Islet of Langerhans (tissue), 1 donor: ENCODE results near the gene RELL1.

Source experiments
- FAIRE-seq: peaks from one replicate; lab custom pipeline; 2011; peaks lifted over from hg19 to GRCh38; lab: Jason Lieb, UNC

Gene RELL1

DNA sequence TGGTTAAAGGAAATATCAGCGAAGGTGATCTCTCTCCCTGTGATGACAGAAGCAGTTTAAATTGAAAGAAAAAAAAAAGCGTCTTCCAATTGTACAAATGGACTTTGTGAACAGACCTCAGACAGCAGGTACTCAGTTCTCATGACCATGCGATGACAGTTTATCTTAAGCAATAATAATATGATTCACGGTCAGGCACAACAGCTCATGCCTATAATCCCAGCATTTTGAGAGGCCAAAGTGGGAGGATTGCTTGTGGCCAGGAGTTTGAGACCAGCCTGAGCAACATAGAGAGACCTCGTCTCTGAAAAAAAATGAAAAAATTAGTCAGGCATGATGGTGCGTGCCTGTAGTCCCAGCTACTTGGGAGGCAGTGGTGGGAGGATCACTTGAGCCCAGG is 51.0 kb downstream of the RELL1 start:
- no peak for FAIRE-seq

DNA sequence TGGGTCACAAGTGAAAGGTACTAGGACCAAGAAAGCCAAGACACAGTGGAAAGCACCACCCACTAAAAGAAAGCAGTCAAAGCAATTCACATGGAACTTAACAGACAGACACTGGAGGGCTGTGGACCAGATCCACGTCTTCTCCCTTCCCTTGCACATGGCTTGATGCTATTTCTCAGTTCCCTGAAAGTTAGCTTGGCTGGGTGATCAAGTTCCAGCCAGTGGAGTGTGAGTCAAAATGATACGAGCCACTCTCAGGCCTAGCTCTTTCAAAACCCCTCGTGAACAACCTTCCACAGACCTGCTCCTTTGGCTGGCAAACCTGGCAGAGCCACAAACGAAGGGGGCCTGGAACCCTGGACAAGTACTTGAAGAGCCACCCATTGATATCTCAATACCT is 52.0 kb downstream of the RELL1 start:
- no peak for FAIRE-seq

DNA sequence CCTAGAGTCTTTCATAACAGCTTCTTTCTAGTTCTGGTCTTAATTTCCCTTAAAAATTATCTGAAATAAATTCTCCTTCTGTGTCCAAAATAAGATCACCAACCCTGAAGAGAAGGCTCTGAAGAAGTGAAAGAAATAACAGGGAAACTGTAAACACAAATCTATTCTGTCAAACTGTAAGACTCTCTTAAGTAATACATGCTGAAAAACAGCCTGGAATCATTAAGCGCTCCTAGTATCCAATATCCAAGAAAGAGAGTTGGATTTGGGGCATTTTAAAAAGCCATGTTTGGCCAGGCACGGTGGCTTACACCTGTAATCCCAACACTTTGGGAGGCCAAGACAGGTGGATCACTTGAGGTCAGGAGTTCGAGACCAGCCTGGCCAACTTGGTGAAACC is 53.3 kb downstream of the RELL1 start:
- FAIRE-seq = no peak

DNA sequence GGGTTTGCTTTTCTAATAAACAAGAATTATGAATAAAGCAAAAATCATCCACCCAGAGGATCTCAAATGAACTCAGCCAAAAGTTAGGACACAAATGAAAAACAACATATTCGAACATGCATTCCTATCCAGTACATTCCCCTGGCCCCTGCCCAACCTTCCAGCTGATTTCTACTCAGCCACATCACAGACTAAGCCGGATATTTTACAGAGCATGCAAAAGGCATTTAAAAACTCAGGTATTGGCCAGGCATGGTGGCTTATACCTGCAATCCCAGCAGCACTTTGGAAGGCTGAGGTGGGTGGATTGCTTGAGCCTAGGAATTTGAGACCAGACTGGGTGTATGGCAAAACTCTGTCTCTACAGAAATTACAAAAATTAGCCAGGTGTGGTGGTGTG is 54.6 kb downstream of the RELL1 start:
- no peak for FAIRE-seq

DNA sequence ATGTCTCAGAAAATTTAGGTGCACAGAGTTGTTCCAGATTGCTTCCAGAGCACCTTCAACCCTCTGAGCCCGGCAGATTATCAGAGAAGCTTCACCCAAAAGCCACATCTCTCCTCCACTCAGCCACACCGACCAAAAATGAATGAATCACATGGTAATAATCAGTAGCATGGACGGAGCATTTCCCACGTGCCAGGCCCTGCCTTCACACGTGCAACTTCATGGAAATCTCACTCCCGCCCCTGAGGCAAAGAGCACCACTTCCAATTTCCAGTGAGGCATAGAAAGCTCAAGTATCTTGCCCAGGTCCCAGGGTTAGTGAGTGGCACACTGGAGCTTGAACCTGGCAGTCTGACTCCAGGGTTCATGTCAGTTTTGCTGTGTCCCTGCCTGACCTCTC is 56.5 kb downstream of the RELL1 start:
- FAIRE-seq = no peak

DNA sequence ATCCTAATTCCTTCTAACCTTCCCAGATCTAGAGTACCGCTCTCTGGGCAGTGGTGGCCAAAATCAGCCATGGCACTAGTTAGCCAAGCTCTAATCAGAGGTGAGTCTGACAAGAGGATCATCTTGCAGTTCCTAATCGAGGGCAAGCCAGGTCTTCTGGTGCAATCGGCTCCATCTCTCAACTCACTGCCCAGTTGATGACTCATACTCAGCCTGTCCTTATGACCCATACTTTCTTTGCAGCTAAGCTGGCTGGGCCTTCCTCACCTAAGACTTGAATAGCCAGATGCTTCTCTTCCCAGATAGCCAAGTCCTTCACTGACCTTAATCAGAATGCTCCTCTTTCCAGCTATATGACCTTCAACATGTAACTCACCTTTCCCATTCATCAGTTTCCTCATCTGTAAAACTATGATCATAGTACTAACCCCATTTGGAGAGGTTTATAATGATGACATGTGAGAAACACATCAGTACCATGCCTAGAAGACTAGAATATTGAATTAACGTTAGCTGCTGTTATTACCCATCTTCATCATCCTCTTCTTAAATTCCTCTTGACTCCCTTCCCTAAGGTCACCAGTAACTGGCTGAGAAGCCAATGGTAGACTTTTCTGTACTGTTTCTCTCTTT is 57.1 kb downstream of the RELL1 start:
- no peak for FAIRE-seq

DNA sequence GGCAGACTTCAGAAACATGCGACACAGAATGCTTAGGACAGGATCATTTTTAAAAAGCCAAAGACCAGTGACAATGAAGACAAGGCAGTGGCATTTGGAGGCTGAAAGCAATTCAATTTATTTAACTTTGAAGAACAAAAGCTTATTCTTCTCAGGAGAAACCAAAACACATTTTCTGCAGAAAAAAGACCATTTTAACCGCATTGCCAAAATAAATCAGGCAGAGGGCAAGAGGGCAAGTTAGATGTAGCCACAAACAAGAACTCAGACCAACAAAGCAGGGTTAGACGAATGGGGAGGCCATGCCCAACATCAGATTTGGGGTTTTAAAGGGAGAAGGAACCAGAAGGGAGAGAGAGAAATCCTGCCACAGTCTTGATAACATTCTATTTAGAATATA is 58.9 kb downstream of the RELL1 start:
- FAIRE-seq = no peak

DNA sequence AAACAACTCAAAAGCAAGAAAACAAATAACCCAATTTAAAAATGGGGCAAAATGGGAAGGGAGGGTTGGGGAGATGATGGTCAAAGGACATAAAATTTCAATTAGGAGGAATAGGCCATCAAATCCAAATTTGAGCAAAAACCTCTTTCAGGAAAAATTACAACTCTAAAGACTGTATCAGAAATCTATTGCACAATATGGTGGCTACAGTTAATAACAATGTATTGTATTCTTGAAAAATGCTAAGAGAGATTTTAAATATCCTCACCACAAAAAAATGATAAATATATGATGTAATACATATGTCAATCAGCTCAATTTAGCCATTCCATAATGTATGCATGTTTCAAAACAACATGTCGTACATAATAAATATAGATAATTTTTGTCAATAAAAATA is 60.7 kb downstream of the RELL1 start:
- no peak for FAIRE-seq

DNA sequence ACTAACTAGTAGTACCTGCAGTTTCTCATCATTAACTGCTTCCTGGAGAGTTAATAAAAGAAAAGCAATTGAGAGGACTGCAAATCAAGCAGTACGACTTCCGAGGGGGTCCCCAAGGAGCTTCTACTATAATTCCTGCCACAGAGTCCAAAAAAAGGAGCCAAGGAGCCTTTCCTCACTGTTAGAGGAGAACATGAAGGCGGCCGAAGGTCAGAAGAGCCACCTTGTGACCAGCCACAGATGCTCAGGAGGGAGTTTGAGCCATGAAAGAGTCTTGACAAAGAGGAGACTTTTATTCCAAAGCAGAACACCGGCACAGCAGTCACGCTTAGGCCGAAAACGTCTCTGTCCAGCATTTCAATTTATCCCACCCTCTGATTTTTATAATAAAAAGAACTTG is 62.2 kb downstream of the RELL1 start:
- FAIRE-seq = no peak

DNA sequence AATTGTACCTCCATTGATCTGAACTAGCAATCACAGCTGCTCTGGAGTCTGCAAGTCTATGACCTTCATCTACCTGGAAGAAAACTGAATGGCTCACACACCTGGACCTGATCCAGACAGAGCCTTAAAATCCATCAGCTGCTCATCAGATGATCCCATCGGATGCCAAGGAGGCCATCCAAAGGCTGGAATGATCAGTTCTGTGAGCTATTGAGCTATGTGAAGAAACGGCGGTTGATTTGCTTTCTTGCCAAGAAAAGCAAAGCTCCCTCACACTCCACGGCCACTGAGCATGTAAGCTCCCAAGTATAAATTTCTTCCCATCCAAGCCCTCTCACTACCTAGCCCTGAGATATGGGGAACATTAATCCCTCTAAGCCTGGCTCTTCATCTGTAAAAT is 63.1 kb downstream of the RELL1 start:
- no peak for FAIRE-seq

DNA sequence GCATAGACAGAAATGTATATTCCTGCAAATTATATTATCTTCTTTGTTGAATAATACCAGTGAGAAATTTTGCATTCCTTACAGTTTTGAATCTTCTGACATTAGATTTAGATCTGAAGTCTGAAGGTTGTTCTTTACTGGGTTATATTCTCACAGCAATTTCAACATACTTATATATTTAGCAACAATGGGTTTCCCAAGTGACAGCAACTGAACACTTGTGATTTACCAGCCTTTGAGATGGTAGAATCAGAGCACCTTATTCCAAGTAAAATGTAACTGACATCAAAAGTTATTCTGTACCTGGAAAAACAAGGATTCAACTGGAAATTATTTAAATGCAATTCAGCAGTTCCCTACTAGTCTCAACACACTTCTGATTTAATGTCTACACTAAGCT is 66.0 kb downstream of the RELL1 start:
- FAIRE-seq = no peak

DNA sequence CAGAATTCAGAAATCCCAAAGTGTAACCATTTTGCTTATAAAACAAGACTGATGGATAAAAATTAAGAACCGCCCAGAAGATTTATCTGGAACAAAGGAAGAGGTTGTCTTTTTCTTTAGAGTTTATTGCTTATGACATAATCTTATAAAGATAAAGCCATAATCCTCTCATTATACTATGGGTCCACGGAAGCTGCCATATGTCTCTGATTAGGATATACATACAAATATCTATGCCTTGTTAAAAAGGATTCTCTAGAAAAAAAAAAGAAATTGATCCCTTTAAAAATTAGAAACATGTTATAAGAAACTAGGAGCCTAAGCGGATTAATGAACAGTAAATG is 70.5 kb downstream of the RELL1 start:
- no peak for FAIRE-seq

DNA sequence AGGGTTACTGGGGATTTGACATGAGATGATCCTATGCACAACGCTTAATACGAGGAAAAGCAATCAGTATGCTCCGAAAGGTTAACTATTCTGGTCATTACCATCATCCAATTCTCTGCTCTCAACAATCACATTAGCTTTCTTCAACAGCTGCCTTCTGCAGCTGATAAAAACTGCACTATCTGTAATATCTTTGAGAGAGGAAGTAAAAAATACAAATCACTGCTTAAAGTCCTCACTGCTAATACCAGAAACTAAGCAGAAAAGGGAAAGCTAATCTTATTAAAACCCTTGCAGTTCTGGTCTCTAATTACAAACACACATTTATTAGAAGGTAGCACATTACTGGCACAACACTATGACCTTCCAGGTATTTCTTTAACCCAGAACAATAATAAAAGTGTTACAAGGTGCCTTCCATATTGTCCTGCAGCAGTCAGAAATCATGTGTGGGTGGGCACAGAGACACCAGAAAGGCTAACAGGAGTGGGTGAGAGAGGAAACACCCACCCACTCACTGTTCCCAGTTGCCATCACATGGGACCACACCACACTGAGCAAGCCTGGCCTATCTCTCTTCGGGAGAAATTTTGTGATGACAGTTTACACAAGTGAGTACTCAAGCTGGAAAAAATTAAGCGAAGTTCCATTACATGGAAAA is 71.0 kb downstream of the RELL1 start:
- no peak for FAIRE-seq

DNA sequence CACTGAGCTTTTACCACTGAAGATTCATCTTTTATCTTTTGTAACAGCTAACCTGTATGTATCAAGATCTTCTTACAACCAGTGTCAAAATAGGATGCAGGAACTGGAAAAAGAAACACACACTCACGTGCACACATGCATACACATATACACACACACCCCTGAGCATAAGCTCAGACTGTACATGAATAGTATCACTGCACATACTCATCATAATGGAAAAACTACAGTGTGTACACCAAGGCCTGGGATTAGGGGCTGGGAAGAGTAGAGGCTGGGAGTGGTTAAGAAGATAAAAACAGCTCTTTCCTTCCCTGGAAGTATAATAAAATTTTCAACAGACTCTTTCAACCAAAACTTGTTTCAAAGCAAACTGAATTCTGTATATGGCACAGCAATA is 73.4 kb downstream of the RELL1 start:
- FAIRE-seq = no peak

DNA sequence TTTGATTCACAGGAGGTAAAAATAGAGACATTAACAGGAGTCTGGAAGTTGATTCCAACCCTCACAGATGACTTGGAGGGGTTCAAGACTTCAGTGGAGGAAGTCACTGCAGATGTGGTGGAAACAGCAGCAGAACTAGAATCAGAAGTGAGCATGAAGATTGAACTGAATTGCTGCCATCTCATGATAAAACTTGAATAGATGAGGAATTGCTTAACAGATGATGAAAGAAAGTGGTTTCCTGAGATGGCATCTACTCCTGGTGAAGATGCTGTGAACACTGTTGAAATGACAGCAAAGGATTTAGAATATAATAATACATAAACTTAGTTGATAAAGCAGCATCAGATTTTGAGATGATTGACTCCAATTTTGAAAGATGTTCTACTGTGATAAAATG is 76.5 kb downstream of the RELL1 start:
- FAIRE-seq = no peak

DNA sequence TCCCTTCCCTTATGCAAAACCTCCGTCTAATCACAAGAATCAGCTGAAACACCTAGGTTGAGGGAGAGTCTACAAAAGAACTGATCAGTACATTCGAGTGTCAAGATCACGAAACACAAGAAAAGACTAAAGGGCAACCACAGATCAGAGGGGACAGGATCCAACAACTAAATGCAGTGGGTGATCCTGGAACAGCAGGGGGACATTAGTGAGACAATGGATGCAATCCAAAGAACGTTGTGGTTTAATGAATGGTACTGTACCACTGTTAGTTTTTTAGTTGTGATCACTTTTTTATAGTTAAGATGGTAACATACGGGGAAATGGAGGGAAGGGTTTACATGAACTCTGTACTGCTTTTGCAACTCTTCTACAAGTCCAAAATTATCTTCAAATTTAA is 79.2 kb downstream of the RELL1 start:
- FAIRE-seq = no peak

DNA sequence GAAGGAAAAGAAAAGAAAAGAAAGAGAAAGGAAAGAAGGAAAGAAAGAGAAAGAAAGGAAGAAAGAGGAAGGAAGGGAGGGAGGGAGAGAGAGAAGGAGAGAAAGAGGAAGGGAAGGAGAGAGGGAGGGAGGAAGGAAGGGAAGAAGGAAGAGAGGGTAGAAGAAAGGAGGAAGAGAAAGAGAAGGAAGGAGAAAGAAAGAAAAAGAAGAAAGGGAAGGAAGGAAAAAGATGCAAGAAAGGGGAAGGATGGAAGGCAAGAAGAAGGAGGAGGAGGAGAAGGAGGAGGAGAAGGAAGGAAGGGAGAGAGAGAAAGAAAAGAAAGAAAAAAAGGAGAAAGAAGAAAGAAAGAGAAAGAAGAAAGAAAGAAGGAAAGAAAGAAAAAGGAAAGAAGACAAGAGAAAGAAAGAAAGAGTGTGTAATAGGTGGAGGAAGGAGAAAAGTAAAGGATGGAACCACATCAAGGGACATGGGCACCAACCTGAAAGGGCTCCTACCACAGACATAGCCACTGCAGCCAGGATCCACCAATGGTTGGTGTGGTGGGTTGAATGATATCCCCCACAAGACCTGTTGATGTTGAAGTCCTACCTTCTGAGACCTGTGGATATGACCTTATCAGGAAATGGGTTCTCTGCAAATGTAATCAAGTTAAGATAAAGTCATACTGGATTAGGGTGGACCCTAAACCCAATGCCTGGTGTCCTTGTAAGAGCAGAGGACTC is 80.2 kb downstream of the RELL1 start:
- FAIRE-seq = no peak

DNA sequence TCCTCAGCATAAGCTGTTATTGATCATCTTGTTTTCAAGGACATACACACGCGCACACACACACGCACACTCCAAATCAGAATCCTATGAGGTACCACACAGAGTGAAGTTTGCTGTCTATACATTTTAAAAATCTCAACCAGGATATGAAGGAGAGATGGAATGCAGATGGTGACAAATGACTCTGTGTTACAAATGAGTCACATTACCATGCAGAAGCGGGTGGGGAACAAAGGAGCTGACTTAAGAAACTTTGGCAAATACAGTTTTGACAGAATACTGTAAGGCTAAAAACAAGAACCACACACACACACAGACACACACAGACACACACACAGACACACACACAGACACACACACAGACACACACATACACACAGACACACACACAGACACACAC is 81.7 kb downstream of the RELL1 start:
- no peak for FAIRE-seq

DNA sequence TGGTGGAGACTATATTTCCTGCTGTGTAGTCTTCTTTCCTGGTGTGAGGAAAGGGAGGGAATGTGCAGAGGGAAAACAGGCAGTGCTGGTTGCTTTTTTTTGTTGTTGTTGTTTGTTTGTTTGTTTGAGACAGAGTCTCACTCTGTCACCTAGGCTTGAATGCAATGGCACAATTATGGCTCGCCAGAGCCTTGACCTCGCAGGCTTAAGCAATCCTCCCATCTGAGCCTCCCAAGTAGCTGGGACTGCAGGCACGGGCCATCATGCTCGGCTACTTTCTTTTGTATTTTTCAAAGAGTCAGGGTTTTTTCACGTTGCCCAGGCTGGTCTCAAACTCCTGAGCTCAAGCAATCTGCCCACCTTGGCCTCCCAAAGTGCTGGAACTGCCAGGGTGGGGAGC is 82.5 kb downstream of the RELL1 start:
- no peak for FAIRE-seq

DNA sequence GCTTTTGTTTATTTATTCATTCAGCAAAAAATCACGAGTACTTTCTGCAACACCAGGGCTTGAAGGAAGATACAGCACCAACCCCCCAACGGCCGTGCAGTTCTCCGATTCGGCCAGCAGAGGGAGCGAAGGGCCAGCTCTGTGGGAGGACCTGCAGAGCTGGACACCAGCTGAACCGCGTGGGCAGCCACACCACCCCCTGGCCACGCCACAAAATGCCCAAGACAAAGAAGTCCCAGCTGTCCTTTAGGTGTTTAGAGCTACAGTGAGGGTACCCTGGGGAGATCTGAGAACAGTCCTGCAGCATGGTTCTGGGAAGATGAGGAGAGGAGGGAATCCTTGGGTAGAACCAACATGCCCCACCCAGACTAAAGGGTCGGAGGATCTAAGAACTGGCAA is 83.1 kb downstream of the RELL1 start:
- FAIRE-seq = no peak

DNA sequence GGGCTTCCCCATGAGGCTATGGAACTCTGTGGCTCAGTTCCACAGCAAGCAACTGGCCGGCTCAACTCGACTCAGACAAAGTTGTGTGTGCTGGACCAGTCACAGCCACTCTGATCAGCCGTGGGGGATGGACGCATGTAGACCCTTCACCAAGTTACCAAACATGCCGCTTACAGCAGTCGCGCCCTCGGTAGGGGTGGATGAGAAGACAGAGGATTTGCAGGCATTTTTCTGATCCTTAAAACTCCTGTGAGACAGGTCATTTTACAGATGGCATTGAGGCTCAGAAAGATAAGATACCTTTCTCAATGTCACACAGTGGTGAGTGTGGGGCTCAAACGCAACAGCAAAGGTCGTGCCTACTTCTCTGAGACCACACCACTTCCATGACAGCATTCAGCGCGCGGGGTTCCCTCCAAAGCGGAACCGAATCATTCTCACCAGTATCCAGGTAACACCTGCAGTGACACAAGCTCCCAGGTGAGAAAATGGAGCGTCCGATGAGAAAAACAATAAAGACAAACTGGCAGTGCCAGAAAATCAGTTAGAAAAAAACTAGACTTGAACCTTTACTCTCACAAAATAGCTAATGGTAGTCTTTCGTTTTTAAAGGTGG is 83.6 kb downstream of the RELL1 start:
- FAIRE-seq = peak; percentile 47

DNA sequence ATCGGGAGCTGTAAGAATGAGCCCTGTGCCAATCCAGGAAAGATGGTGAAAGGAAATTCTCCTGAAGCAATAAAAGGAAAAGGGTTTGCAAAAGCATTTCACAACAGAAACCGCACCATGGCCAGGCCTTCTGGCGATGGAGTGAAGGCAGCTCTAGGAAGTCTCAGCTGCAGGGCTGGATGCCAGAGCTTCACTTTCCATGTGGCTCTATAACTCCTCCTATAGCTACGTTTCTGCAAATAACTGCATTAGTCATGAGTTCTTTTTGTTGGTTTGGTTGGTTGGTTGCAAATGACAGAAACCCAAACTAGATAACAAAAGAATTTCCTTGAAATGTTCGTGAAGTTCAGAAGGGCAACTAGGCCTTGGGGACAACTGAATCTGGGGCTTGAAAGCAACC is 84.6 kb downstream of the RELL1 start:
- FAIRE-seq = no peak

DNA sequence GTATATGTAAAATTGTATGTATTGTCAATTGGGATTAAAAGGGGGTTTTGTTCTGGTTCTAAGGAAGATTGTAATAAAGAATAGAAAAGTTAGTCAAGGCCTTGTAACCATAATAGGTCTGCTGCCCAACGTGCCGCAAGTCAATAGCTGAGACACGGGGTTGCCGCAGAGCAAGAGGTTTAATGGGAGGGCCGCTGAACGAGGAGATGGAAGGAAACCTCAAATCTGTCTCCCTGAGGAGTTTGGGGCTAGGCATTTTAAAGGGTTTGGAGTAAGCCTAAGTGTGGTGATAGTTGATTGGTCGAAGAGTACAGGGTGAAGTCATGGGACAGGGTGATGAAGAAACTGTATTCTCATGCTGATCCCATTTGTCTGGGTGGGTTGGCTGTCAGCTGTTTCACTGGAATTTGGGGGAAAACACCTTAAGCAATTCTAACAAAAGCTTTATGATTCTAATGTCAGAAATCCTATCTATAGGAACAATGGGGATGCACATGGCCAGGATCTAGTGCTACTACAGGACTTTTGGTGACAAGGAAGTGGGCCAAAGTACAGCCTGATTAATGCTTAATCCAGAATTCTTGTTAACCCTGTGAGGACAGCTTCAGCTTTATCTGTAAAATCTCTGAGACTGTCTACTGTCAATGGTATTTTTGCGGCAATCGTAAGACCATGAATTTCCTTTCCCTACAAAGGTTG is 86.9 kb downstream of the RELL1 start:
- FAIRE-seq = no peak
